ENCODE measurements around the gene CXXC4. TPM values are rescaled to one million over a fixed set of nuclear protein-coding genes. Genes with fewer than 3 reads are reported as not detected.

Gene CXXC4
- total RNA-seq, 1 experiment from 2014 or later: 0.54 TPM

GRCh38 chr4:104465619-104466018 lies 29.1 kb downstream of the CXXC4 start:
- Histone ChIP-seq H3K4me2 (ENCODE audit: low read length) (no peak overlapping the region), H3K27me3 (ENCODE audit: insufficient read depth, low read length) (no peaks in the 10 kb centered on the region), H3K27ac (ENCODE audit: low read depth, low read length) (no peak overlapping the region), H3K9me3 (ENCODE audit: control insufficient read depth in 1 of 2, insufficient read depth in 1 of 2, low read depth in 1 of 2, low read length in 2 of 2) (no peaks in the 10 kb centered on the region), H3K36me3 (ENCODE audit: control insufficient read depth in 1 of 2, insufficient read depth in 2 of 2, low read length in 2 of 2) (no peaks in the 10 kb centered on the region), H2AFZ (ENCODE audit: low read depth, low read length, poor library complexity, severe bottlenecking) (no peak overlapping the region), H3K9ac (ENCODE audit: low read length) (no peak overlapping the region), H3K4me1 (ENCODE audit: control insufficient read depth in 1 of 2, insufficient read depth in 2 of 2, low read length in 2 of 2) (no peaks in the 10 kb centered on the region), H3K79me2 (ENCODE audit: insufficient read depth, low read length) (no peaks in the 10 kb centered on the region), H4K20me1 (ENCODE audit: insufficient read depth) (no peaks in the 10 kb centered on the region), H3K9me2 (ENCODE audit: insufficient read depth) (no peaks in the 10 kb centered on the region), H3K4me3 (replicated peaks in 1 of 2; ENCODE audit: low read depth in 1 of 2, low read length in 2 of 2) (no peak overlapping the region)
- POLR2A ChIA-PET: no interaction called here
- CTCF ChIA-PET: no interaction called here
- RAD21 ChIA-PET (ENCODE audit: low non-redundant PET in 1 of 2, low total read pairs in 2 of 2, uncharacterized antibody in 2 of 2, unreplicated experiment in 2 of 2): no interaction called here
- no peak for TF ChIP-seq JUND (IDR thresholded peaks at IDR 0.05)
- TF ChIP-seq EGR1 (IDR thresholded peaks at IDR 0.05; ENCODE audit: low read depth): no peak
- TF ChIP-seq CEBPB (IDR thresholded peaks at IDR 0.05; ENCODE audit: low read depth): no peak
- TF ChIP-seq ZBTB33 (IDR thresholded peaks at IDR 0.05; ENCODE audit: extremely low read depth, insufficient replicate concordance, low read length): no peak
- TF ChIP-seq SRF (IDR thresholded peaks at IDR 0.05; ENCODE audit: low read depth): no peak
- TF ChIP-seq SP1 (IDR thresholded peaks at IDR 0.05; ENCODE audit: low read depth): no peak
- TF ChIP-seq YY1 (IDR thresholded peaks at IDR 0.05; ENCODE audit: extremely low read depth, insufficient replicate concordance, low read depth, low read length): no peak
- TF ChIP-seq ELF1 (IDR thresholded peaks at IDR 0.05; ENCODE audit: borderline replicate concordance, low read depth): no peak
- no peak for TF ChIP-seq FOSL1 (IDR thresholded peaks at IDR 0.05; ENCODE audit: low read depth)
- no peak for TF ChIP-seq TCF7L2 (IDR thresholded peaks at IDR 0.05; ENCODE audit: borderline replicate concordance, extremely low read depth, insufficient read depth, insufficient read length)
- TF ChIP-seq SIN3A (IDR thresholded peaks at IDR 0.05; ENCODE audit: low read depth): no peak
- no peak for TF ChIP-seq POLR2A (IDR thresholded peaks at IDR 0.05; ENCODE audit: borderline replicate concordance, extremely low read depth, insufficient read depth, insufficient read length)
- TF ChIP-seq, protein P1, sequence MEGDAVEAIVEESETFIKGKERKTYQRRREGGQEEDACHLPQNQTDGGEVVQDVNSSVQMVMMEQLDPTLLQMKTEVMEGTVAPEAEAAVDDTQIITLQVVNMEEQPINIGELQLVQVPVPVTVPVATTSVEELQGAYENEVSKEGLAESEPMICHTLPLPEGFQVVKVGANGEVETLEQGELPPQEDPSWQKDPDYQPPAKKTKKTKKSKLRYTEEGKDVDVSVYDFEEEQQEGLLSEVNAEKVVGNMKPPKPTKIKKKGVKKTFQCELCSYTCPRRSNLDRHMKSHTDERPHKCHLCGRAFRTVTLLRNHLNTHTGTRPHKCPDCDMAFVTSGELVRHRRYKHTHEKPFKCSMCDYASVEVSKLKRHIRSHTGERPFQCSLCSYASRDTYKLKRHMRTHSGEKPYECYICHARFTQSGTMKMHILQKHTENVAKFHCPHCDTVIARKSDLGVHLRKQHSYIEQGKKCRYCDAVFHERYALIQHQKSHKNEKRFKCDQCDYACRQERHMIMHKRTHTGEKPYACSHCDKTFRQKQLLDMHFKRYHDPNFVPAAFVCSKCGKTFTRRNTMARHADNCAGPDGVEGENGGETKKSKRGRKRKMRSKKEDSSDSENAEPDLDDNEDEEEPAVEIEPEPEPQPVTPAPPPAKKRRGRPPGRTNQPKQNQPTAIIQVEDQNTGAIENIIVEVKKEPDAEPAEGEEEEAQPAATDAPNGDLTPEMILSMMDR (IDR thresholded peaks at IDR 0.05 in 2 of 3, conservative IDR thresholded peaks at IDR 0.05 in 1 of 3; ENCODE audit: borderline replicate concordance in 1 of 3, insufficient read depth in 1 of 3, low read depth in 2 of 3, low read length in 2 of 3): no peak
- TF ChIP-seq CBX3 (IDR thresholded peaks at IDR 0.05; ENCODE audit: low read depth): no peak
- no peak for DNase-seq (ENCODE audit: low read depth, low spot score)
- no TSS peak for BruUV-seq (replicated peaks)
- no peak for ATAC-seq
- intact Hi-C loops (cut with micrococcal nuclease): no loop called here

Data from HCT116 (cell line).